GM12872 (cell line): ENCODE results near the gene ITGA2B.

Experiments
- CTCF ChIP-seq: IDR thresholded peaks from 3 replicates; pipeline ENCODE4 v1.5.1; 2011; ENCODE audit warnings: low read depth, mild to moderate bottlenecking, low read length, moderate library complexity; ENCODE audit not compliant: insufficient read depth

Gene ITGA2B

GRCh38 chr17:44382917-44383316 lies 6.5 kb downstream of the ITGA2B start:
- no peak for TF ChIP-seq CTCF

- no peak for TF ChIP-seq CTCF
These were observed 7.6 kb downstream of the ITGA2B start for GRCh38 chr17:44381810-44382305.

- no peak for TF ChIP-seq CTCF
These were observed 8.7 kb downstream of the ITGA2B start for GRCh38 chr17:44380767-44381166.

GRCh38 chr17:44379887-44380286 lies 9.6 kb downstream of the ITGA2B start:
- no peak for TF ChIP-seq CTCF

GRCh38 chr17:44378171-44378705 lies 11.2 kb downstream of the ITGA2B start:
- no peak for TF ChIP-seq CTCF

GRCh38 chr17:44376779-44377178 lies 12.7 kb downstream of the ITGA2B start:
- TF ChIP-seq CTCF, result no peak

GRCh38 chr17:44376124-44376523 lies 13.3 kb downstream of the ITGA2B start:
- TF ChIP-seq CTCF, result peak; percentile 73
